NCI-H2196 treated with DMSO at 0.1 percent for 48 hours (cell line): ENCODE data around the gene PGM5.

ENCODE experiments used
- DNase-seq: peaks from one replicate; lab custom pipeline; 2025; ENCODE audit not compliant: unreplicated experiment; lab: John Stamatoyannopoulos, UW

The PGM5 gene

DNA sequence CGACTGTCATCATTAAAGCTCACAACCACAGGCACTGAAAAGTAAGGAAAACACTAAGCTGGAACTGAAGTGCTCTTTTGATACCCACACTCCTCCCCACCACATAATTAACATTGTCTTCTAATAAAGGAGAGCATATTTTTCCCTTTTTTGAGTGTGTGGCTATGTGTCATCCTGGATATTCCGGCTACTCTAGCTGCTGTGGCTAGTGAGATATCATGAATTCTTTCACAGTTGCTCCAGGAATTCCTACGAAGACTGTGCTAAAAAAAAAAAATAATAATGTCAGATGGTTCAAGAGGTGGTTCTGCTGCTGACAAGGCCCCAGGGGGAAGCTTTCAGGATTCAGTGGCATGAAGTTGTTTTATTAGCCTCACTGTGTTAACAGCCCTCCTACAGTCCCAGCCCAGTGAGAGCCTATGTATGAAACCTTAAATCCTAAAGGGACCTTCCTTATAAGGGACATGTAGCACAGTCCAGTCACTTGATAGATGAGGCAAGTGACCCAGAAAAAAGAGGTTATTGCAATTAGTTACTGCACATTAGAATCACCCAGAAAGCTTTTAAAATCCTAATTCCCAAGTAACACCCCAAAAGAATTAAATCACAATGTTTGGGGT lies 137.7 kb downstream of the PGM5 start:
- DNase-seq = no peak

DNA sequence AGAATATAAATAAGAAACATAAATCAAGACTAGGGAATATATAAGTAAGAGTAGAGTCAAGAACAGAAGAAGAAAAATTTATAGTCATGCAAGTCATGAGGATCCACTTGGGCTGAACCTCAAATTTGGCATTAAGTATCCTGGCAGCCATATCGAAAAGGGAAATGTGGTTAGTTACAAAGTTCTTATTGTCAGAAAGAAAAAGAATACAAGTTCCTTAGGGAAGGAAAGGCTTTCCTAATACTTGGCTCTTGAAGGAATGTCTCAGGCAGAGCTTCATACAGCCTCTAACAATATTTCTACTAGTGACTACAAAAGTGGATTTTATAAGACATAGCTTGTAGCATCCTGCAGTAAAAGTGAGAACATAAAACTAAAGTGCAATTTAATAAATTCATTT lies 138.8 kb downstream of the PGM5 start:
- DNase-seq = no peak

DNA sequence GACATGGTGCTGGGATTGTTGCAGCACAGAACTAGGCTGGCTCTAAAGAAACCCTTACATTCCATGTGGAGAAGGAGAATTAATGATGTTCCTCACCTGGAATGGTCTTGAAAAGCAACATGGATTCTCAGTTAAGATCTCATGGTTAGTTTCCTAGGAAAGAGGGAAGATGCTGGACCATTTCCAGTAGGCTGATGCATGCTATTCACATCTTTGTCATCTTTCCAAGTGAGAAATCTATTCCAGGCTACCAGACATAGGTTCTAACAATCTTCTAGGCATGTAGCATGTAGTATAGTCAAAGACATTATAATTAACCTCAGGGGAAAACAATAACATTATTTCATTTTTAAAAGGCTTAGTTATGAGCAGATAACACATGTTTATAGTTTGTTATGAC lies 139.9 kb downstream of the PGM5 start:
- DNase-seq = no peak

- no peak for DNase-seq
These were observed 141.2 kb downstream of the PGM5 start for GRCh38 chr9:68497629-68498028.

GRCh38 chr9:68498816-68499215 lies 142.4 kb downstream of the PGM5 start:
- no peak for DNase-seq

GRCh38 chr9:68500457-68501381 lies 144.3 kb downstream of the PGM5 start:
- no peak for DNase-seq

GRCh38 chr9:68502279-68502678 lies 145.9 kb downstream of the PGM5 start:
- DNase-seq = no peak

GRCh38 chr9:68505681-68506409 lies 149.4 kb downstream of the PGM5 start:
- no peak for DNase-seq

DNA sequence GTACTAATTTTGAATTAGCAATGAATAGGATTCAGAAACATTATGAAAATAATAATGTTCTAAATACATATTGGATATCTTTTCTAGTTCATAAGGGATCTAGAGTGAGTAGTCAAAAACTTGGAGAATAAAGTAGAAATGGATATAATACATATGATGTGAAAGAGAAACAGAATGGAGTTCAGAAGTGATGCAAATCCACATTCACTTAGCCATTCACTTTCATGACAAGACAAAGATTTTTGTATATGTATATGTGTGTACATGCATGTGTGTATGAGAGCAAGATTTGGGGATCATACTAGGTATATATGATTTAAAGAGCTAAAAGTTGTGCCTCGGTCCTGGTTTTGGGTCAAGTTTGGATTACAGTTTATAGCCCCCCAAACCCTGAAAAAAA lies 150.1 kb downstream of the PGM5 start:
- no peak for DNase-seq

- DNase-seq = no peak
These were observed 150.9 kb downstream of the PGM5 start for GRCh38 chr9:68507130-68507805.

DNA sequence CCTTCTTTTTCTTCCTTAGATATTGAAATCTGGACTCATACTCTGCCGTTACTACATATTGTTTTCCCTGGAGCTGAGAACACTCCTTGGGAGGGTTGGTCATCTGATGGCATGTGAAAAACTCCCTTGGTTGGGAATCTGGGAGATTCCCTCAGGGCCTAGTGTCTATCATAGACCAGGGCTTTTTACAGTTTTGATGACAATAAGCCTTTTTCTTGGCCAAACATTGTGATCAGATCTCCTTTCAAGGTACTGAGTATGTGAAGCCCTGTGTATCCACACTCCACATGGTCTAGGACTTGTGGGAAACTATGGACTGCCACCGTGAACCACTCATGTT lies 151.4 kb downstream of the PGM5 start:
- no peak for DNase-seq

DNA sequence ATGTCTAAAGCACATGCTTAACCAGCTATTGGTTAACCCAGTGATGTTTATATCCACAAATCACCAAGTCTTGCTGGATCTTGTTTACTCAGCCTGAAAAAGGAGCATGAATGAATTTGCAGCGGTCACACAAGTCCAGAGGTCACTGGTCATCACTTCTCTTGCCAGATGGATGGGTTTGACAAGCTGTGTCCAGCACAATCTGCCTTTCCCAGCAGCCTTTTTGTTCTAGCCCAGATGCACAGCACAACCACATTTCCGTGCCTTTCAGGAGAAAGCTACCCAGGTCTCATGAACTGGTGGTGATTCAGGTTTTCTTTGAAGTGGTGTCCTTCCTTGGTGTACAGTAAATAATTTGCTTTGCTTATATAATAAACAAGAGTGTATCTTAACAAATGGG lies 152.1 kb downstream of the PGM5 start:
- no peak for DNase-seq

DNA sequence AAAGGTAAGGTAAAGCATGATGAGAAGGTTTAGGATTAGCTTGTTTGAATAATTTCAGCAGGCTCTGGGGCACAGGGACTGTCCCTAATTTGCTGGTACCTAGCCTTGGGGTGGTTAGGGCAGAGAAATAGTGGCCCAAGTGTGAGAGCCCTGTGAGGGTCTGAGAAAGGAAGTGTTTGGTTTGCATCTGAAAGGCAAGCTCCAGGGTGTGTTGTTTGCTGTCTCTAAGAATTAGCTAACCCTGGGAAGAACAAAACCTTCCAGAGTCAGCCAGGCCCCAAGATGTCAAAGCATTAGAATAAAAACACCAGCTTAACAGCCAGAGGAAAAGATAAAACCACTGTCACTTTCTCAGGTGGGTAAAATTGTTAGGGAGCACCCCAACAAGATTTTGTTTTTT lies 153.3 kb downstream of the PGM5 start:
- no peak for DNase-seq

DNA sequence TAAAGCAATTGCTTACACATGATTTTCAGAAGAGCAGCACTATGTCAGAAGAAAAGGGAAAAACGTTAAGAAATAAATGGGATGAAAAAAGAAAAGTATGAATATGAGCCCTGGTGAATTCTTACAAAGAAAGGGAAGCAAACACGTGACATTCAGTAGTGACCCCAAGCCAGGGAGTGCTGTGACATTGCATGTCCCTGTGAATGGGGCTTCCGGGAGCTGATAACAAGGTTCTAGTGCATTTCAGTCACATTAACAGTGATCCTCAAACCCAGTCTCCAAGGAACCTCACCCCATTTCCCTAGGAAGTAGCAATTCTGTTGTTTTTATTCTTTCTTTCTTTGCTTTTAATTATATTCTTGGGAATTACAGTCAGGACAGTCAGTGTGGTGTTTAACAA lies 157.0 kb downstream of the PGM5 start:
- DNase-seq = no peak

DNA sequence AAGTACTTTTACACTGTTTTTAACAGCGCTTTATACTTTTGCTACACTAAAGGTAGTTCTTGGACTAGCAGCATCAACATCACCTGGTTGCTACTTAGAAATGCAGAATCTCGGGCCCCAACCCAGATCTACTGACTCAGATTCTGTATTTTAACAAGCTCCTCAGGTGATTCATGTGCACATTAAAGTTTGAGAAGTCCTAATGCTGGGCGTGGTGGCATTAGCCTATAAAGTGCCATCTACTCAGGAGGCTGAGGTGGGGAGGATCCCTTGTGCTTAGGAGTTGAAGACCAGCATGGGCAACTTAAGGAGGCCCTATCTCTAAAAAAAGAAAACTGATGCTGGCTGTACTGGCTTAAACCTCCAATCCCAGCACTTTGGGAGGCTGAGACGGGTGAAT lies 157.6 kb downstream of the PGM5 start:
- no peak for DNase-seq

GRCh38 chr9:68515326-68516017 lies 159.1 kb downstream of the PGM5 start:
- DNase-seq = no peak

GRCh38 chr9:68522131-68522530 lies 165.7 kb downstream of the PGM5 start:
- no peak for DNase-seq

- DNase-seq = no peak
These were observed 166.5 kb downstream of the PGM5 start for GRCh38 chr9:68522954-68523353.

DNA sequence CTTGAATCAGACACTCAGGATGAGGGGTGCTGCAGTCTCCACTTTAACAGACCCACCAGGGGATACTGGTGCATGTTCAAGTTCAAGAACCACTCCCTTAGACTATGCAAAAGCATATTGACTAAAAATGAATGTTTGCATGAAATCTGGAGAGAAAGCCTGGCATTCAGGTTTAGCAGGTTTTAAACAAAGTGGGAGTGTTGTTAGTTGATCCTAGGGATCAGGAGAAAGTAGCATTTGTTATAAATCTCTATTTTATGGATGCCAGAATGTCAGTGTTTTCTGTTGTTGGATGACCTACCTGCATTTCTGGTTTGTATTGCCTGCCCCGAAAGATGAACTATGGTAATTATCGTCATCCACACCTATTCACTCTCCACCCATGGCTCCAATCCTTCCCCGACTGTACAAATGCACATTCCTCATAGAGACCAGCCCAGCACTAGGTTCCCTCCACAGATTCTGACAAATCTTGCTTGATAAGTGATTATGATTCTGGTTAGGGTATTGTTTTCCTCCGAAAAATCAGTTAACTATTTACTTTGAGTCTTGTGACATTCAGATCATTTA lies 167.0 kb downstream of the PGM5 start:
- no peak for DNase-seq

- no peak for DNase-seq
These were observed 174.2 kb downstream of the PGM5 start for GRCh38 chr9:68530618-68531017.

- DNase-seq = no peak
These were observed 175.7 kb downstream of the PGM5 start for GRCh38 chr9:68532131-68532530.
